Neuronal stem cell (in vitro differentiated cells): ENCODE results near the gene FARP1.

ENCODE experiments used
- DNase-seq: peaks from one replicate; pipeline ENCODE4 v3.0.0-alpha.2; 2013; ENCODE audit warnings: low spot score
- H2AFZ ChIP-seq: one replicate; pipeline ENCODE4 v1.6.1; 2013; ENCODE audit warnings: mild to moderate bottlenecking, low read length, inconsistent platforms
- H2AK5ac ChIP-seq: 2 replicates; pipeline ENCODE4 v1.6.1; 2013; ENCODE audit warnings: low read depth, mild to moderate bottlenecking, inconsistent platforms, low read length, moderate library complexity, mixed read lengths
- H2BK120ac ChIP-seq: 2 replicates; pipeline ENCODE4 v1.6.1; 2013; ENCODE audit warnings: low read depth, mild to moderate bottlenecking, inconsistent platforms, low read length, moderate library complexity, mixed read lengths
- H2BK12ac ChIP-seq: one replicate; pipeline ENCODE4 v1.6.1; 2013; ENCODE audit warnings: low read length, inconsistent platforms
- H2BK15ac ChIP-seq: 2 replicates; pipeline ENCODE4 v1.6.1; 2013; ENCODE audit warnings: mild to moderate bottlenecking, low read length, inconsistent platforms, mixed read lengths
- H2BK5ac ChIP-seq: one replicate; pipeline ENCODE4 v1.6.1; 2013; ENCODE audit warnings: inconsistent platforms, mild to moderate bottlenecking, low read length, moderate library complexity
- H3K14ac ChIP-seq: one replicate; pipeline ENCODE4 v1.6.1; 2013; ENCODE audit warnings: low read length, inconsistent platforms
- H3K18ac ChIP-seq: 2 replicates; pipeline ENCODE4 v1.6.1; 2013; ENCODE audit warnings: low read length, inconsistent platforms
- H3K23ac ChIP-seq: 2 replicates; pipeline ENCODE4 v1.6.1; 2013; ENCODE audit warnings: low read depth, mild to moderate bottlenecking, mixed read lengths, low read length, inconsistent platforms; ENCODE audit not compliant: poor library complexity
- H3K27ac ChIP-seq: replicated peaks from 3 replicates; pipeline ENCODE4 v1.5.1; 2013; ENCODE audit warnings: low read length, inconsistent platforms
- H3K27me3 ChIP-seq, 3 experiments: 2 replicates each; pipeline ENCODE4 v1.6.1; 2013; ENCODE audit warnings: low read length in 3 of 3, mild to moderate bottlenecking in 2 of 3, inconsistent platforms in 1 of 3, low read depth in 1 of 3, mixed read lengths in 1 of 3, moderate library complexity in 1 of 3; ENCODE audit not compliant: control insufficient read depth in 3 of 3, insufficient read depth in 3 of 3
- H3K36me3 ChIP-seq, 2 donors: replicated peaks in 1 of 2; 2 replicates each; pipeline ENCODE4 v1.6.1; 2013; ENCODE audit warnings: low read length in 2 of 2; ENCODE audit not compliant: control insufficient read depth in 2 of 2, insufficient read depth in 2 of 2
- H3K4ac ChIP-seq: 2 replicates; pipeline ENCODE4 v1.6.1; 2013; ENCODE audit warnings: inconsistent platforms, mild to moderate bottlenecking, low read length, moderate library complexity
- H3K4me1 ChIP-seq, 2 donors: 1 replicate in 1 of 2; 2 replicates in 1 of 2; pipeline ENCODE4 v1.6.1; 2013; ENCODE audit warnings: low read length in 2 of 2, low read depth in 1 of 2; ENCODE audit not compliant: control insufficient read depth in 2 of 2, insufficient read depth in 1 of 2
- H3K4me2 ChIP-seq: one replicate; pipeline ENCODE4 v1.6.1; 2013; ENCODE audit warnings: mild to moderate bottlenecking, low read length, inconsistent platforms; ENCODE audit not compliant: insufficient read depth, poor library complexity, severe bottlenecking
- H3K4me3 ChIP-seq, 2 donors: 2 replicates each; pipeline ENCODE4 v1.5.1; 2013; ENCODE audit warnings: low read length in 2 of 2, mild to moderate bottlenecking in 2 of 2, inconsistent platforms in 1 of 2, moderate library complexity in 1 of 2
- H3K79me1 ChIP-seq: one replicate; pipeline ENCODE4 v1.6.1; 2013; ENCODE audit warnings: low read depth, mild to moderate bottlenecking, inconsistent platforms, low read length, moderate library complexity
- H3K9ac ChIP-seq: one replicate; pipeline ENCODE4 v1.6.1; 2013; ENCODE audit warnings: mild to moderate bottlenecking, low read depth, low read length, inconsistent platforms; ENCODE audit not compliant: poor library complexity
- H3K9me3 ChIP-seq, 2 donors: replicated peaks in 1 of 2; 2 replicates each; pipeline versions ENCODE3 to v1.6.1; 2013; ENCODE audit warnings: low read length in 2 of 2, mild to moderate bottlenecking in 2 of 2, inconsistent platforms in 1 of 2, low read depth in 1 of 2, mixed read lengths in 1 of 2, moderate library complexity in 1 of 2; ENCODE audit not compliant: control insufficient read depth in 2 of 2, insufficient read depth in 1 of 2
- H4K8ac ChIP-seq: one replicate; pipeline ENCODE4 v1.6.1; 2013; ENCODE audit warnings: low read depth, mild to moderate bottlenecking, inconsistent platforms, low read length, moderate library complexity
- H4K91ac ChIP-seq: one replicate; pipeline ENCODE4 v1.6.1; 2013; ENCODE audit warnings: low read length, low read depth, mild to moderate bottlenecking, inconsistent platforms; ENCODE audit not compliant: poor library complexity
- WGBS, 2 donors: extraction: QIAGEN DNeasy Blood & Tissue Kit; methylation state at CpG; one replicate each; pipeline ENCODE4 v1.1.7; 2013; ENCODE audit warnings: missing lambda C conversion rate in 2 of 2, mixed read lengths in 1 of 2; ENCODE audit not compliant: insufficient read length in 2 of 2, insufficient replicate concordance in 1 of 2; ENCODE audit errors: extremely low coverage in 2 of 2; 5-methylcytosine and 5-hydroxymethylcytosine counted together

The FARP1 gene

DNA sequence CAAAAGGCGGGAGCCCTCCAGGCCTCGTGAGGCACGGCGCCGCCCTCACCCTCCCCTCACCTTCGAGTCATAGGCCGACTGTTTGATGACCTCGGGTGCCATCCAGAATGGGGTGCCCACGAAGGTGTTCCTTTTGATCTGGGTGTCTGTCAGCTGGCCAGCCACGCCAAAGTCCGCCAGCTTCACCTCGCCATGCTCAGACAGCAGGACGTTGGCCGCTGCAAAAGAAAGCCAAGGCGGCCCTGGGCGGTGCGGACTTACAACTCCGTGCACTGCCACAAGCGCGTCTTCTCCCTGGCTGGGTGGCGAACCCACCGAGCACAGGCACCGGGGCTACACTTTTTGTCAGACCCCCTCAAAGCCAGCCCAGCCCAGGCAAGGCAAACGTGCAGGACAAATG, 331.9 kb downstream of the FARP1 start:
- no peak overlapping the region for H2BK12ac ChIP-seq
- peak overlapping the region; percentile 46 for H3K23ac ChIP-seq
- H3K4me2 ChIP-seq: no peak overlapping the region
- peaks cover 5% of the 10 kb centered on the region for H3K79me1 ChIP-seq
- peaks cover 27 to 57% of the 10 kb centered on the region in 2 donors for H3K36me3 ChIP-seq
- no peak overlapping the region for H2AFZ ChIP-seq
- no peak overlapping the region for H3K4me3 ChIP-seq
- H4K91ac ChIP-seq: no peak overlapping the region
- H2AK5ac ChIP-seq: peak overlapping the region; percentile 57
- H3K4ac ChIP-seq: no peak overlapping the region
- no peak for DNase-seq
- no peak overlapping the region for H3K14ac ChIP-seq
- H3K27ac ChIP-seq: no peak overlapping the region
- peak overlapping the region; percentile 25 for H4K8ac ChIP-seq
- no peak overlapping the region for H2BK120ac ChIP-seq
- H3K18ac ChIP-seq: peak overlapping the region; percentile 85
- H3K27me3 ChIP-seq: no peaks in the 10 kb centered on the region
- no CpG with 5 or more reads among the region's 24 CpGs for WGBS, 2 donors
- no peak overlapping the region for H3K9ac ChIP-seq
- peaks cover 26 to 31% of the 10 kb centered on the region in 2 donors for H3K4me1 ChIP-seq
- no peak overlapping the region for H2BK15ac ChIP-seq
- no peaks in the 10 kb centered on the region for H3K9me3 ChIP-seq
- no peak overlapping the region for H2BK5ac ChIP-seq

DNA sequence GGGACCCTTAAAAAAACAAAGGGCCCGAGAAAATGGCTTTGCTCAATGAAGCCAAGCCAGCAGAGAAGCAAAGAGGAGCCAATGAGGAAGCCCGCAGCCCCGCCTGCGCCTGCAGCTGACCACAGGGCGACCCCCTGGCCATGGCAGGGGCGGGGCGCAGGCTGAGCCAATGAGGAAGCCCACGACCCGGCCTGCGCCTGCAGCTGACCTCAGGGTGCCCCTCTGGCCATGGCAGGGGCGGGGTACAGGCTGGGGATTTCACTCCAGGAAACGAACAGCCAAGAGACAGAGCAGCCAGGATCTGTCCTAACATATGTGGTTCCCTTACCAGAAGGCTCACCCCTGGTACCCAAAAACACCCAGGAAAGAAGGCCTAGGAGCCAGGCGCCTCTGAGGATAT, 332.6 kb downstream of the FARP1 start:
- no peak overlapping the region for H4K91ac ChIP-seq
- no peak overlapping the region for H2BK12ac ChIP-seq
- H3K9ac ChIP-seq: no peak overlapping the region
- peak overlapping the region; percentile 14 for H3K27ac ChIP-seq
- H2BK120ac ChIP-seq: no peak overlapping the region
- peaks cover 27 to 50% of the 10 kb centered on the region in 2 donors for H3K36me3 ChIP-seq
- H3K27me3 ChIP-seq: no peaks in the 10 kb centered on the region
- H3K4ac ChIP-seq: no peak overlapping the region
- no peak overlapping the region for H2BK15ac ChIP-seq
- no peak overlapping the region for H3K14ac ChIP-seq
- H3K4me1 ChIP-seq: peaks cover 29 to 33% of the 10 kb centered on the region in 2 donors
- H2BK5ac ChIP-seq: no peak overlapping the region
- no peak overlapping the region for H4K8ac ChIP-seq
- H3K9me3 ChIP-seq: no peaks in the 10 kb centered on the region
- H2AFZ ChIP-seq: no peak overlapping the region
- peak; percentile 66 for DNase-seq
- H3K18ac ChIP-seq: no peak overlapping the region
- H3K79me1 ChIP-seq: peaks cover 5% of the 10 kb centered on the region
- H3K4me2 ChIP-seq: peak overlapping the region; percentile 49
- no peak overlapping the region for H3K4me3 ChIP-seq
- no peak overlapping the region for H2AK5ac ChIP-seq
- WGBS, 2 donors: no CpG with 5 or more reads among the region's 13 CpGs
- no peak overlapping the region for H3K23ac ChIP-seq

DNA sequence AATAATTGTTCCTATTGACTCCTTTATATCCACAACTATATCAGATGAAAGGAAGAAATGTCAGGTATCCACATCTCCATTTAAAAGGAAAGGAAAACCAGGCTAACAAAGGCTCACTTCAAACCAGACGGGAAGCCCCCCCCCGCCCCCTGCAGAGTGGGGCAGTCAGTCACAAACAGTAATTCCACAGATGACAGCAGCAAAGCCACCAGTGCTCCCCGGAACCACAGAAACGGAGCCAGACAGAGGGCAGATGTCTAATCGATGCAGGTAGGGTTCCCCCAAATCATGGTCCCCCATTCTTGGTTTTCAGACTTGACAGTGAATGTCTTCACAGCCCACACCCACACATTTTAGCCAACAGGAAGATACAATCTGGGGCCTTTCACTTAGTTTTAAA, 333.2 kb downstream of the FARP1 start:
- no peak overlapping the region for H3K9ac ChIP-seq
- H2AK5ac ChIP-seq: peak overlapping the region; percentile 53
- no peaks in the 10 kb centered on the region for H3K9me3 ChIP-seq
- H3K27ac ChIP-seq: peak overlapping the region; percentile 13
- no peak overlapping the region for H3K4me2 ChIP-seq
- no peak overlapping the region for H3K18ac ChIP-seq
- H3K27me3 ChIP-seq: no peaks in the 10 kb centered on the region
- H2BK120ac ChIP-seq: no peak overlapping the region
- H3K14ac ChIP-seq: no peak overlapping the region
- H3K4ac ChIP-seq: no peak overlapping the region
- DNase-seq: no peak
- no peak overlapping the region for H4K91ac ChIP-seq
- no CpG with 5 or more reads among the region's 5 CpGs for WGBS, 2 donors
- no peak overlapping the region for H2BK12ac ChIP-seq
- peaks cover 7% of the 10 kb centered on the region for H3K79me1 ChIP-seq
- H3K36me3 ChIP-seq: peaks cover 26 to 50% of the 10 kb centered on the region in 2 donors
- no peak overlapping the region for H3K23ac ChIP-seq
- H2AFZ ChIP-seq: no peak overlapping the region
- H2BK5ac ChIP-seq: no peak overlapping the region
- H2BK15ac ChIP-seq: no peak overlapping the region
- H3K4me3 ChIP-seq: no peak overlapping the region
- peaks cover 34% of the 10 kb centered on the region in 2 donors for H3K4me1 ChIP-seq
- H4K8ac ChIP-seq: no peak overlapping the region

GRCh38 chr13:98476538-98476966, 333.7 kb downstream of the FARP1 start:
- Histone ChIP-seq H3K27me3 (no peaks in the 10 kb centered on the region), H2BK5ac (no peak overlapping the region), H3K9ac (peak overlapping the region; percentile 75), H3K79me1 (peaks cover 7% of the 10 kb centered on the region), H2BK12ac (no peak overlapping the region), H3K4me3 (peak overlapping the region in 1 of 2 donors; percentile 54), H2BK120ac (no peak overlapping the region), H3K27ac (peak overlapping the region; percentile 13), H3K4ac (no peak overlapping the region), H2AK5ac (peak overlapping the region; percentile 53), H4K91ac (no peak overlapping the region), H4K8ac (no peak overlapping the region), H3K18ac (peak overlapping the region; percentile 72), H2AFZ (no peak overlapping the region), H3K9me3 (no peaks in the 10 kb centered on the region), H3K4me1 (peaks cover 36 to 37% of the 10 kb centered on the region in 2 donors), H3K23ac (no peak overlapping the region), H3K36me3 (peaks cover 24 to 50% of the 10 kb centered on the region in 2 donors), H3K14ac (no peak overlapping the region), H2BK15ac (no peak overlapping the region), H3K4me2 (no peak overlapping the region)
- no CpG with 5 or more reads among the region's 13 CpGs for WGBS, 2 donors
- no peak for DNase-seq
